GM21529 (cell line): ENCODE results near the gene ZNF394.

Experiments
- ATAC-seq: cut with Tn5 transposase; IDR thresholded peaks from one replicate; pipeline ENCODE4 v1.9.1; 2021; ENCODE audit not compliant: unreplicated experiment

ZNF394 gene

DNA sequence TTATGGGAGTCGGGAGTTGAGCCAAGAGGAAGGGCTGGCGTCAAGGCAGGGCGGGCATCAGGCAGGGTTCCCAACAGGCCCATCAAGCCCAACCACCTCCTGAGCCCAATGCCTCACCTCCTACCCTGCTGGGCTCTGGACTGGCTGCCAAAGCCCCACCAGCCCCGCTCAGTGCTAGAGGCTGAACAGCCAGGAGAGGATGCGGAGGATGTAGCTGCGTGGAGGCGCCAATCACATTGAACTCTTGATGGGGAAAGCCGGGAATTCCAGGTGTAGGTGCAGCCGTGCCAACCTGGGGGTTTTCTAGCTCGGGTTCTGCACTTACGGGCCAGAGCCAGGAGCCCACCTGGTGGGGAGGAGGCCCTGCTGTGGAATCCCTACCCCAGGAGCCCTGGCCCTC lies 47.0 kb downstream of the ZNF394 start:
- no peak for ATAC-seq

DNA sequence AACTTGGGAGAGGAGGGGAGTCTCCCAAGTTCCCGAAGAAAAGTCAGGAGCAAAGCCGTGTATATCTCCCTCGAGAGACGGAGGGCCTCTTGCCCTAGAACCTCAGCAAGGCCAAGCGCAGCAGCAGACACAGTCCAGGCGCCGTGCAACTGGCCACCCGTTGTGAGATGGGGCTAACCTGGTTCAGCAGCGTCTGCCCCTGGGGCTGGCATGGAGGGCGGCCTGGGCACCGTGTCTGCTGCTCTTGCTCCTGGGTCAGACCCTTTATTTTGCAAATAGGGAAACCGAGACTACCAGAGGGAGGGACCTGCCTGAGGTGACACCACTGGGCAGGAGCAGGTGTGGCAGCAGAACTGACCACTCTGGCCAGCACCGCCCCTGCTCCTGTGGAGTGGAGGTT lies 47.5 kb downstream of the ZNF394 start:
- ATAC-seq = no peak

DNA sequence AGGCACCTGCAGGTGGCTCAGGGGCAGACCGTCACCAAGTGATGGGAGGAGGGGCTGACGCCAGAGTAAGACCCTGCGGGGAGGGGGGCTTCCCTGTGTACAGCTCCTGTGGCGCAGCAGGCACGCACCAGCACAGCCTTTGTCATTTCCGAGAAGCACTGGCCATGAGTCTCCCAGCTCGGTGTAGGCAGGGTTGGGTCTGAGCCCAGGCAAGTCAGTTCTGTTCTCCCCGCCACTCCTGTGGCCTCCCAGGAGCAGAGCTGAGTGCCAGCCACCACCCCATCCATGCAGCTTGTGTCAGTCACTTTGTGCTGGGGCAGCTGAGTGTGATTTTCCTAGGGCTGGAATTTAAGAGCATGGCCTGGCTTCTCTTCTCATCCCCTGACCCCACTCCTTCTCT lies 48.1 kb downstream of the ZNF394 start:
- ATAC-seq = no peak

DNA sequence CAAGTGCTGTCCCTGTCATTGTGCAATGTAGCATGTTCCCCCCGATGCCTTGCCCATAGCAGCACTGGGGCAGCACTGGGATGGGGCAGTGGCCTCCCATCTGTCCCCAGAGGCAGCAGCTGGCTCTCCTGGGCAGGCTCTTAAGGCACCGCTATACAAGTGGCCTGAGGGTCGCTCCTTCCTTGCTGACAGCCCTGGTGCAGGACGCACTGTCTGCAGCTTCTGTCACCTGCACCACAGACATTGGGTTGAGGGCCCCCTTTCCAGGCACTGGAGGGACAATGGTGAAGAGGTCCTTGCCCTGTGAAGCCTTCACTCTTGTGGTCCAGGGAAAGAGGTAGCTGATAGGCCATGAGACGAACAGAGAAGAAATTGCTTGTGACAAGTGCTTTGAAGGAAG lies 50.8 kb downstream of the ZNF394 start:
- no peak for ATAC-seq

DNA sequence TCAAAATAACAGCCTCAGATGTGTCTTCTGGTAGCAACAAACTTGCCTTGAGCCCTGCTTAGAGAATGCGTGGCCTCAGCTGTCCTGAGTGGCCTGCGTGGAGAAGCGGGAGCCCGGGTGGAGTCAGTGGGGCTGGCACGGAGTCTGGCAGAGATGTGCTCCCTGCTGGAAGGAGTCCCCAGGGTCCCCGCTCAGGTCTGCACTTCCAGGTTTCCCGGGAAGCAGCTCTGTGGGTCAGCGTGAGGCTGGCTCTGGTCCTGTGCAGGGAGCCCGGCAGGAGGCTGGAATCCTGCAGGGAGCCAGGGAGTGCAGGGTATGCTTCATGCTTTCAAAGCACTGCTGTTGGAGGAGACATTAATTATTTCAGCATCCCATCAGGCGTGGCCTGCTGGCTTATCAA lies 51.2 kb downstream of the ZNF394 start:
- ATAC-seq = no peak

DNA sequence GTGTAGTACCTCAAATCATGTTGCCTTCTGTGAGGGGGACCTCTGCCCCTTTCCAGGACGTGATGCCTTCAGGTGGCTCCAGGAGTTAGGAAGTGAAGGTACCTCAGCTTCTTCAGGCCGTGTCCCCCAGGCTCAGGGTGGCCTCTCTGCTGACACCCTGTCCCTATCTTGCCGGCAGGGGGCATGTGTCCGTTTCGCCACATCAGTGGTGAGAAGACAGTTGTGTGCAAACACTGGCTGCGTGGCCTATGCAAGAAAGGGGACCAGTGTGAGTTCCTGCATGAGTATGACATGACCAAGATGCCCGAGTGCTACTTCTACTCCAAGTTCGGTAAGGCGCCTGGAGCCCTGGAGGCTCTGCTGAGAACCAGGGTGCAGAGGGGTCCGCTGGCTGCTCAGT lies 52.1 kb downstream of the ZNF394 start:
- ATAC-seq = no peak

DNA sequence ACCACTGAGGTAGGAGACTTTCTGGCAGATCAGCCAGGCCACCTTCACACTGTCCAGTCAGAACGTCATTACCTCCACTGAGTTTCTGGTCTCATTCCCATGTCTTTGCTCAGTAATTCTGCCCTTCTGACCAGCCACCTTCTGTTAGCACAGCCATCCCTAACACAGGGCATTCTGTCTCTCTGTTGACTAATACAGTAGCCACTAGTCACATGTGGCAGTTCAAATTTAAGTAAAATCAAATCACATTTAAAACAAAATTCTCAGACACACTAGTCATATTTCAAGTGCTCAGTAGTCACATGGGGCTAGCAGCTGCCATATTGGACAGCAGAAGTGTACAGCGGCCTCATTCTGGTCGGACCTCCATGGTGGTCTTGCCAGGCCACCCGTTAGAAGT lies 54.0 kb downstream of the ZNF394 start:
- no peak for ATAC-seq
